Measurements from ENCODE around the gene RADX. TPM values are rescaled to one million over a fixed set of nuclear protein-coding genes. Genes with fewer than 3 reads are reported as not detected.

RADX gene
- total and polyA plus RNA-seq, 2 of the 13 experiments (the other 11 are each of a cell fraction or from before 2014, with no cell fraction given) = 1.1 to 2.7 TPM

DNA sequence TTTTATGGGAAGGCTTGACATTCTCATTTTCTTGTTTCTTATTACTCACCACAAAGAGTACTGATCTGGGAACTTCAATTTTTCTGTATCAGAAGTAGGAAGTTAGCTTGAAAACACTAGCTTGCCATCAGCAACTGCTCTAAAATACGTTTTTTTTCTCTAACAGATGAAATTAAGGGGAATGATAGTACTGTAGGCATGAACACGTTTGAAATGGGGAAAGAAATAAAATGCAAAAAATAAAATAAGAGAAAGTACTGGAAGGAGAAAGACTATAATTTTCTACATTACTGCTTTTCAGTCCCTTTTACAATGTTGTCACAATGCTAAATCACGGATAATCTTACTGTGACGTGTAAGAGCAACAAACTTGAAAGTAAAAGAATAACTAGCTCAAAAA, 1.5 kb downstream of the RADX start (continued):
- TF ChIP-seq, protein P1, sequence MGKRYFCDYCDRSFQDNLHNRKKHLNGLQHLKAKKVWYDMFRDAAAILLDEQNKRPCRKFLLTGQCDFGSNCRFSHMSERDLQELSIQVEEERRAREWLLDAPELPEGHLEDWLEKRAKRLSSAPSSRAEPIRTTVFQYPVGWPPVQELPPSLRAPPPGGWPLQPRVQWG (CRISPR knock-in tag; IDR thresholded peaks at IDR 0.05; ENCODE audit: borderline replicate concordance, low read depth) = no peak
- no peak for TF ChIP-seq ZNF468 (CRISPR knock-in tag; IDR thresholded peaks at IDR 0.05)
- TF ChIP-seq, protein P2, sequence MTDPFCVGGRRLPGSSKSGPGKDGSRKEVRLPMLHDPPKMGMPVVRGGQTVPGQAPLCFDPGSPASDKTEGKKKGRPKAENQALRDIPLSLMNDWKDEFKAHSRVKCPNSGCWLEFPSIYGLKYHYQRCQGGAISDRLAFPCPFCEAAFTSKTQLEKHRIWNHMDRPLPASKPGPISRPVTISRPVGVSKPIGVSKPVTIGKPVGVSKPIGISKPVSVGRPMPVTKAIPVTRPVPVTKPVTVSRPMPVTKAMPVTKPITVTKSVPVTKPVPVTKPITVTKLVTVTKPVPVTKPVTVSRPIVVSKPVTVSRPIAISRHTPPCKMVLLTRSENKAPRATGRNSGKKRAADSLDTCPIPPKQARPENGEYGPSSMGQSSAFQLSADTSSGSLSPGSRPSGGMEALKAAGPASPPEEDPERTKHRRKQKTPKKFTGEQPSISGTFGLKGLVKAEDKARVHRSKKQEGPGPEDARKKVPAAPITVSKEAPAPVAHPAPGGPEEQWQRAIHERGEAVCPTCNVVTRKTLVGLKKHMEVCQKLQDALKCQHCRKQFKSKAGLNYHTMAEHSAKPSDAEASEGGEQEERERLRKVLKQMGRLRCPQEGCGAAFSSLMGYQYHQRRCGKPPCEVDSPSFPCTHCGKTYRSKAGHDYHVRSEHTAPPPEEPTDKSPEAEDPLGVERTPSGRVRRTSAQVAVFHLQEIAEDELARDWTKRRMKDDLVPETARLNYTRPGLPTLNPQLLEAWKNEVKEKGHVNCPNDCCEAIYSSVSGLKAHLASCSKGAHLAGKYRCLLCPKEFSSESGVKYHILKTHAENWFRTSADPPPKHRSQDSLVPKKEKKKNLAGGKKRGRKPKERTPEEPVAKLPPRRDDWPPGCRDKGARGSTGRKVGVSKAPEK (CRISPR knock-in tag; IDR thresholded peaks at IDR 0.05; ENCODE audit: borderline replicate concordance) = no peak
- no peak for TF ChIP-seq ZSCAN20 (CRISPR knock-in tag; IDR thresholded peaks at IDR 0.05; ENCODE audit: borderline replicate concordance)

DNA sequence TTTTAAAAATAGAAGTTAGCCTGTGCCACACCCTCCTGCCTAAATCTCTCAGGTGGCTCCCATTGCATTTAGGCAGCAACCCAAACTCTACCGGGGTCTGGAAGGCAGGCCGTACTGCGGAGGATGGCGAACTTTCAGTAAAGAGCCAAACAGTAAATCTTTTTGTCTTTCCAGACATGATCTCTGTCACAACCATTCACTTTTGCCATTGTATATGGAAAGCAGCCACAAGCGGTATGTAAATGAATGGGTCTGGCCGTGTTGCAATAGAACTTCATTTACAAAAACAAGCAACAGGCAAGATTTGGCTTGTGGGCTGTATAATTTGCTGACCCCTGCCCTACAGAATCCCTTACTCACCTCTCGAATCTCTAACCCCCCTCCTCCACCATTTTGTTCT, 3.3 kb downstream of the RADX start:
- intact Hi-C loops (cut with micrococcal nuclease; ENCODE audit: unreplicated experiment) = loop anchor here (10.0 kb wide), 2 partner anchors 120 to 130 kb away; no protein-coding TSS in a partner anchor
- Histone ChIP-seq H3K79me2 (ENCODE audit: insufficient read depth, low read length) (no peaks in the 10 kb centered on the region), H3K9ac (ENCODE audit: insufficient read depth, low read depth, low read length) (no peak overlapping the region), H3K27me3 (ENCODE audit: control insufficient read depth in 1 of 2, insufficient read depth in 2 of 2, low read length in 2 of 2) (no peaks in the 10 kb centered on the region), H2AFZ (ENCODE audit: low read length) (no peak overlapping the region), H3K4me3 (replicated peaks in 1 of 3; ENCODE audit: insufficient read depth in 1 of 3, low read depth in 2 of 3, low read length in 3 of 3) (no peak overlapping the region), H3K27ac (ENCODE audit: extremely low read length, insufficient read depth, low read length) (no peak overlapping the region), H3K4me2 (ENCODE audit: low read depth, low read length) (no peak overlapping the region), H4K20me1 (ENCODE audit: insufficient read depth, low read length) (no peaks in the 10 kb centered on the region), H3K9me3 (ENCODE audit: low read length) (no peaks in the 10 kb centered on the region), H3K36me3 (replicated peaks in 1 of 2; ENCODE audit: control insufficient read depth in 1 of 2, insufficient read depth in 2 of 2, low read length in 2 of 2) (no peaks in the 10 kb centered on the region), H3K4me1 (ENCODE audit: insufficient read depth, low read length) (peaks cover 10% of the 10 kb centered on the region)
- no TSS peak for BruUV-seq (replicated peaks)
- ATAC-seq = no peak
- no peak for DNase-seq (ENCODE audit: low spot score)
- TF ChIP-seq, protein P3, sequence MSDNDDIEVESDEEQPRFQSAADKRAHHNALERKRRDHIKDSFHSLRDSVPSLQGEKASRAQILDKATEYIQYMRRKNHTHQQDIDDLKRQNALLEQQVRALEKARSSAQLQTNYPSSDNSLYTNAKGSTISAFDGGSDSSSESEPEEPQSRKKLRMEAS (IDR thresholded peaks at IDR 0.05) = no peak
- TF ChIP-seq MBD4 (IDR thresholded peaks at IDR 0.05; ENCODE audit: borderline replicate concordance, low read length) (no peak), ZNF460 (CRISPR knock-in tag; IDR thresholded peaks at IDR 0.05; ENCODE audit: borderline replicate concordance) (no peak)
- no peak for FAIRE-seq
- WGBS (ENCODE audit: low lambda C conversion rate) = 95% methylated on average over 7 of the region's 7 CpGs
- ChIA-PET POLR2A (no interaction called here), CTCF (ENCODE audit: low intra/inter-chr PET ratio, low total read pairs) (no interaction called here)
- in situ Hi-C loops (cut with HindIII; ENCODE audit: extremely low pct_ligation_motif_present, low pct_unique_long_range_greater_than_20kb) = no loop called here
